NCI-H1092 treated with DMSO at 0.1 percent for 48 hours (cell line): ENCODE results near the gene RHD.
"Not testable (repeated sequence)": the region's sequence is repeated elsewhere in the genome, so short reads cannot be mapped to it uniquely, and the experiment has no call there.

ENCODE experiments used
- DNase-seq: peaks from one replicate; lab custom pipeline; 2025; lab: John Stamatoyannopoulos, UW

Gene RHD

DNA sequence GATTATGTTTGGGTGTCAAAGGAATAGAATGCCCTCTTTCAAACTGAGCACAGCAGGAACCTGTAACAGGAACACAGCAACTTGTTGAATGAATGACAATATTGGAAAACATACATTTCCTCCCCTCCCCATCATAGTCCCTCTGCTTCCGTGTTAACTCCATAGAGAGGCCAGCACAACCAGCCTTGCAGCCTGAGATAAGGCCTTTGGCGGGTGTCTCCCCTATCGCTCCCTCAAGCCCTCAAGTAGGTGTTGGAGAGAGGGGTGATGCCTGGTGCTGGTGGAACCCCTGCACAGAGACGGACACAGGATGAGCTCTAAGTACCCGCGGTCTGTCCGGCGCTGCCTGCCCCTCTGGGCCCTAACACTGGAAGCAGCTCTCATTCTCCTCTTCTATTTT is at the start of gene RHD:
RHD (plus strand) TSS at position 272 of the 400 bp plus-strand sequence; CDS start at position 311, 39 bp downstream.
- DNase-seq, result not testable (repeated sequence)

DNA sequence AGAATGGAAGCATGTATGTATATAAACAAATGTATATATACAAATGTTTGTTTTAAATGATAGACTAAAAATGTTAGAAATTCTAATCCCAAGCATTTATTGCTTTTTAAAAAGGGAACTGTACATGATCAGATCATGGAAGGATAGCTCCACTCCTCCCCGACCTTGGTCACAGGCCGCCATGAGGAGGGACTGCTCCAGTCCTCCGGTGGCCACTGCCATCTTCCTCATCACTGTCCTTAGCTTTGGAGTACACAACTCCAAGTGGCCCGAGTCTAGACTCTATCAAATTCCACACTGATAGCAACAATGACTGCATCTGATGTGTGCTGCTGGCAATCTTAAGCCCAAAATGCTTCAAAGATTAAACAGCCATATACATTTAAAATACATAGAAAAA is 49.7 kb upstream of the RHD start:
- DNase-seq, result no peak

DNA sequence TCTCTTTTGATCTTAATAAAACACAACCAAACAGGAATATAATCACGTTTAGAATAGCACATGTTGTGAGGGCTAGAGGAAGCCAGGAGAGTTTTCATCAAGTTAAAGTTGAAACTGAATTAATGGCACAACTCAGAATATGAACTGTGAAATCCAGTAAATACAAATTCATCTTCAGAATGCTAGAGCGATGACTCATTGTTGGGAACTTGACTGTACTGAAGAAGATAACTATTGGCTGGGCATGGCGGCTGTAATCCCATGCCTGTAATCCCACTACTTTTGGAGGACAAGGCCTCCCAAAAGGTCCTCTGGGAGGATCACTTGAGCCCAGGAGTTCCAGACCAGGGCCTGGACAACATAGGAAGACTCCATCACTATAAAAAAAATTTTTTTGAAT is 48.8 kb upstream of the RHD start:
- no peak for DNase-seq

DNA sequence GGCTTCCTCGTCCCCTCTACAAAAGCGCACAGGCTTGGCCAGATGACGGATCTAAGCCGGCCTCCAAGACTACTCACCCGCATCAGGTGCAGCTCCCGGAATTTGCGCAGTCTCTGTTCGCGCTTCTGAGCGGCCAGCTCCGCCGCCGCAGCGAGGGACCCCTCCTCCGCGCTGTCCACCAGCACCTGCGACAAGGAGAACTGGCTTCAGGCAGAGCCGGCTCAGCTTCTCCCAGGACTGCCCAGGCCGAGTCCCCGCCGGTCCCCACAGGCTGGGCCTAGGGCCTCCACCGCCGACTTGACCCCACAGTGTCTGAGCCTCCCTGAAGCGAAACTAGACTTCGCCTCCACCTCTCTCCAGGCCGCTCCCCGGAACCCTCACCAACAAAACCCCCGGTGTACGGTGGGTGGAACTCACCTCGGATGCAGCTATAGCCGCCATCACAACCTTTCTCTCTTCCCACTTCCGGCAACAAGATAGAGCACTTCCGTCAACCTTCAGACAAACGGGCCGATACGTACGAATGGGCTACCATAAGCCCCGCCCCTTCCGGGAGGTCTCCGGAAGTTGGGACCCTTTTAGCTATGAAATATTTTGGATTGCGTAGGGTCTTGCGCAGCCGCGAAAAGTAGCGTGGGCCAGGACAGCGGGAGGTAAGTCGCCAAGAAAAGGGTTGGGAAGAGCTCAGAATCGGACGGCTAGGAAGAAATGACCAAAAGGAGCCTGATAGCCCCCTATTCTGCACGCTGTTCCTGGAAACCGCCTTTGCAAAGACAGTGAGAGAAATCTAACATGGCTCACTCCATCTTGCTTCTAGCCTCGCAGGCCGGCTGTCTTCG is 40.1 kb upstream of the RHD start, which contains the start of gene SYF2:
SYF2 (minus strand) TSS at position 476 of the 839 bp plus-strand sequence; CDS start at position 441, 35 bp downstream.
- peak; percentile 98 for DNase-seq

DNA sequence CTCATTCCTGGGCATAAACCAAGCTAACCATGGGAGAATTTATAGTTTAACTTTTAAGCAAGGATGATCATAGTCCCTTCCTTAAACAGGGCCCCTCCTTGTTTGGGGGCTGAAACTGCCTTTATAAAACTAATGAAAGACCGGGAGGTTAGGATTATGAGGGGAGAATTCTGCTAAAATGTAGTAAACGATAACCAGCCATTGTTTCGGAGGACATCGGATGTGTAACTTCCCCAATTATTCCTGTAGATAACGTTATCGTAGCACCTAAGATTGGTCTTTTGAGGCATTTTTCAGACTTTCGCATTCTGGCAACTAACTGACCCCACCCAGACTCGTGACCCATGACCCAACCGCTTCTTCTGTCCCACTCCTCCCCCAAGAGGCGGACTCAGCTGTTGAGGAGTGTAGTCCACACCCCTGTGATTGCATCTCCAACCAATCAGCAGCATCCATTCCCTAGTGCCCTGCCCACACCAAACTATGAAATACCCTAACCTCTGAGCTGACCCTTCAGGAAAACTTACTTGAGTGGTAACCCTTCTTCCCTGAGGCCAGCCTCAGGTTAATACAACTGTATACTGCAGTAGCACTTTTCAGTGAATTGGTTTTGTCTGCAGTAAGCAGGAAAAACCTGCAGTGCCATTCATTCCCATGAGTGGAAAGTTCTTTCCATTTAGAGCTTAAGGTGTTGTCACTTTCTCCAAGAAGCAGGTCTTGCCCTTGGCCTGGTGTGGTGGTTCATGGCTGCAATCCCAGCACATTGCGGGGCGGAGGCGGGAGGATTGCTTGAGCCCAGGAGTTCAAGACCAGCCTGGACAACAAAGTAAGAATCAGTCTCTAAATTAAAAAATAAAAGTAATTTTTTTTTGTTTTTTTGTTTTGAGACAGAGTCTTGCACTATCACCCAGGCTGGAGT is 39.2 kb upstream of the RHD start:
- no peak for DNase-seq

DNA sequence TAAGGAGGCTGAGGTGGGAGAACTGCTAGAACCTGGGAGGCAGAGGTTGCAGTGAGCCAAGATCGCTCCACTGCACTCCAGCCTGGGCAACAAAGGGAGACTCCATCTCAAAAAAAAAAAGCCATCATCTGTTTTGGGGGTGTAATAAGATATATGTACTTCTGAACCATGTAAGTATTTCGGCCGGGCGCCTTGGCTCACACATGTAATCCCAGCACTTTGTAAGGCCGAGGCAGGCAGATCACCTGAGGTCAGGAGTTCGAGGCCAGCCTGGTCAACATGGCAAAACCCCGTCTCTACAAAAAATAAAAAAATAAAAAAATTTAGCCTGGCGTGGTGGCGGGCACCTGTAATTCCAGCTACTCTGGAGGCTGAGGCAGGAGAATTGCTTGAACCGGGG is 36.9 kb upstream of the RHD start:
- DNase-seq, result not testable (repeated sequence)

DNA sequence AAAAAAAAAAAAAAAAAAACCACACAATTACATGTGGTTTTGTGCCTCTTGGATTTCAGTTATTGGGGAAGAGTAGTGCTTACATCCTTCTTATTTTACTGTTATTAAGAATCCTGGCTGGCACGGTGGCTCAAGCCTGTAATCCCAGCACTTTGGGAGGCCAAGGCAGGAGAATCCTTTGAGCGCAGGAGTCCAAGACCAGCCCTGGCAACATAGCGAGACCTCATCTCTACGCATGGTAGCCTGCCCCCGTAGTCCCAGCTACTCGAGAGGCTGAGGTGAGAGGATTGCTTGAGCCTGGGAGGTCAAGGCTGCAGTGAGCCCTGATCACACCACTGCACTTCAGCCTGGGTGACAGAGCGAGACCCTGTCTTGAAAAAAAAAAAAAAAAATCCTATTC is 36.0 kb upstream of the RHD start:
- DNase-seq, result not testable (repeated sequence)

DNA sequence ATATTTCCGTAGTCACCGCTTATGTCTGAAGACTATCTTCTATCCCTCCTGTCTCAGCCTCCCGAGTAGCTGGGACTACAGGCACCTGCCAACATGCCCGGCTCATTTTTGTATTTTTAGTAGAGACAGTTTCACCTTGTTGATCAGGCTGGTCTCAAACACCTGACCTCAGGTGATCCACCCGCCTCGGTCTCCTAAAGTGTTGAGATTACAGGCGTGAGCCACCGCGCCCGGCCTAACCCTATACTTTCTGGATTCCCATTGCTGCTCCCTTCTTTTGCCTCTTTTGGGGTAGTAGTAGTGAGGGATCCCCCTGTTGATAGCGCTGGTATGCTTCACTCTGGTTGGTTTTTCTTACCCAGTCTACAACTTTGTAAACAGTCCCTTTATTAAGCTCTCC is 34.3 kb upstream of the RHD start:
- no peak for DNase-seq

DNA sequence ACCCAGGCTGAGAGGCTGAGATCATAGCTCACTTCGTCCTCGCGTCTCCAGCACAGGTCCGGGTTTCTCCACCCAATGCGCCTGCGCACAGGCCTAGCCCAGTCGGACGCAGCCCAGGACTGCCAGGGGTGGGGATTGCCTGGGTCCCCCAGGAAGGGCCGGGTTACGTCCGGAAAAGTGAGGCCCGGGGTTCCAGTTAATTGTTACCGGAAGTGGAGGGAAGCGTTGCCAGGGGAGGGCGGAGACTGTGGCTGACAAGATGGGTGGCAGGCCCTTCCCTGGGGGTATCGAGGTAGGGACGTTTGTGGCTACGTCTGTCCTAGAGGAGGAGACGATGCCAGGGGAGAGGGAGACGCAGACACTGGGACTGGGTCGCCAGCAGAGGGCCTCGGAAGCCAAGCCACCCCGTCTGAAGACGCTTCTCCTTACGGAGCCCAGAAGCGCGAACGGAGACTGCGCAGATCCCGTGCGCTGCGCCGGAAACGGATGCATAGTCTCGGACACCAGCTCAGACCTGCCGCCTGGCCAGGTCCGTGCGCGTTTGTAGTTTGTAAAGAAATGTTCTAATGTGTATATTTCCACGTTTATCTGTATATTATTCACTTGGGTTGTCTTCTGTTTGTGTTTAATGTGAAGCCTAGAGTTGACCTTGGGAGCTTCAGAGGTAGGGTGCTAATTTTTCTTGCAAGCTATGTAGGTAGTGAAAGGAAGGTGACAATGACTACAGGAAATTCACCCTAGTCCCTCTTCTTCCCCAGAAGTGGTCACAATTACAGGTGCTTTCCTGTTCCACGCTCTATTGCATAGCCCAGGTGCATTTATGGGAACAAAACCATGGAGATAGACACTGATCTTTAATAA is 32.4 kb upstream of the RHD start:
- DNase-seq, result peak; percentile 96

DNA sequence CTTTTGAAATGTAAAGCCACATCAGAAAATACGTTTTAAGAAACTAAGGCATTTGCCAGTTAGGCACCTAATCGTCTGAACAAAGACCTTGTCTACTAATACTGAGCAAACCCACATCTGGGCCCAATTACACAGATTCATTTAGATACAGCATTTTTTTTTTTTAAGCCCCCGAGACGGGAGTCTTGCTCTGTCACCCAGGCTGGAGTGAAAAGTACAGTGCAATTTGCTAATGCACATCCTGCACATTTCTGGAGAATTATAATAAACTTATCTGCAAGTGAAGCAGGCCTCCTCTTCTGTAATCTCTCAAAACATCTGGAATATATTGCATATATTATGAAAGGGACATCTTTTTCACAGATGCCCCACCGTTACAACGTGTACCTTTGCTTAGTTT is 28.4 kb upstream of the RHD start:
- no peak for DNase-seq

DNA sequence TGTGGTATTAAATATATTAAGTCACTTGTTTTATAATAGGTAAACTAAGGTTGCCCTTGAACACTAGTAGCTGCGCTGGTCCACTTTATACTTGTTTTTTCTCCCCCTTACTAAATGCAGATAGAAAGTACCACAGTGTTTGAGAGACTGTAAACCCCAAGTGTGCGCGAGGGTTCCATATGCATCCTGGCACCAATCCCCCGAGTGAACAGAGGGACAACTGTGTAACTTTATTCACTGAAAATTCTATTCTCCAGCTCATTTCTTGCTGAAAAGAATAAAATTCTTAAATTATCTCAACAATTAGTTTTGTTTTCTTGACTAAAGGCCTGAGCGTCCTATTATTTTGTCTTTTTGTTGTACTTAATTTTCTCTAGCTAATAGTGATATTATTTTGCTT is 26.9 kb upstream of the RHD start:
- no peak for DNase-seq

DNA sequence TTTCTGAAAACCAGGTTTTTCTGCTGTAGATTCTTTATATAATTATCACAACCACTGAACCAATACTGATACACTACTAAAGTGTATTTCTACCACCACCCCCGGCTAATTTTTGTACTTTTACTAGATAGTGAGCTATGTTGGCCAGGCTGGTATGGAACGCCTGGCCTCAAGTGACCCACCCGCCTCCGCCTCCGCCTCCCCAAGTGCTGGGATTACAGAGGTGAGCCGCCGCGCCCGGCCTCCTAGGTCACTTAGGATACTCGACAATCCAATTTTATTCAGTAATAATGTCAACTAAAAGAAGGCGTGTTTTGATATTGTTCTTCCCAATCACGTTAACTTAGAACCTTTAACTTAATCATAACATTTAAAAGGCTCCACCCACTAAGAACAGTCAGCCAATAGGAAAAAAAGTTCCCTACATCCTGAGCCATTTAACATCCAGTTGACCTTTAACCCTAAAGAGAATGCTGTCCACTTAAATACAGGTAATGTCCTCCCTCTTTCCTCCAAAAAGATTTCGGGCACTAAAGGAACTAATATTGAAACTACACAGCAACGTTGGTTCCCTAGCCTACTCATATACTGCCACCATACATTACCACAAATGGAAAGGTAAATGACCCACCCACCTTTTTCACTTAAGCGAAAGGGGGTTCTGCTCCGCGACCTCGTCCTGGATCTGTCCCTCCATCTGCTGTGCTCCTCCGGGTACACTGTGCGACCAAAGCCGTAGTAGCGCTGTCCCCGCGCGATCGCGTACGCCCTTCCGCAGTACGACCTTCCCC is 26.3 kb upstream of the RHD start:
- no peak for DNase-seq

DNA sequence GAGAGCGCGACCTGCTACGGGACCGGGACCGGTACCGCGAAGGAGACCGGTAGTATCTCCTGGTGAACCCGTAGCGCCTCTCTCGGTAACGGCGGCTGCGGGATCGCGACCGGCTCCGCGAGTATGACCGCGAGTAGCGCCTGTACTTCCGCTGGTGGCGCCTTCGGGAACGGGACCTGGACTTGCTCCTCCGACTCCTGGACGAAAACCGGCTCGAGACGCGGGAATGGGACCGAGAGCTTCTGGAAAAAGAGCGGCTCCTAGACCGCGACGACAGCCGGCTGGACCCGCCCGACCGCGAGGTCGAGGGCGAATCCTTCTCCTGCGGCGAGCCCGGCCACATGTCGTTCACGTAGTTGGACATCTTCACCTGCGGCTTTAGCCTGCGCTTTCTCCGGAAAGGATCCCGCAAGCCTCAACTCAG is 25.7 kb upstream of the RHD start:
- DNase-seq, result no peak

DNA sequence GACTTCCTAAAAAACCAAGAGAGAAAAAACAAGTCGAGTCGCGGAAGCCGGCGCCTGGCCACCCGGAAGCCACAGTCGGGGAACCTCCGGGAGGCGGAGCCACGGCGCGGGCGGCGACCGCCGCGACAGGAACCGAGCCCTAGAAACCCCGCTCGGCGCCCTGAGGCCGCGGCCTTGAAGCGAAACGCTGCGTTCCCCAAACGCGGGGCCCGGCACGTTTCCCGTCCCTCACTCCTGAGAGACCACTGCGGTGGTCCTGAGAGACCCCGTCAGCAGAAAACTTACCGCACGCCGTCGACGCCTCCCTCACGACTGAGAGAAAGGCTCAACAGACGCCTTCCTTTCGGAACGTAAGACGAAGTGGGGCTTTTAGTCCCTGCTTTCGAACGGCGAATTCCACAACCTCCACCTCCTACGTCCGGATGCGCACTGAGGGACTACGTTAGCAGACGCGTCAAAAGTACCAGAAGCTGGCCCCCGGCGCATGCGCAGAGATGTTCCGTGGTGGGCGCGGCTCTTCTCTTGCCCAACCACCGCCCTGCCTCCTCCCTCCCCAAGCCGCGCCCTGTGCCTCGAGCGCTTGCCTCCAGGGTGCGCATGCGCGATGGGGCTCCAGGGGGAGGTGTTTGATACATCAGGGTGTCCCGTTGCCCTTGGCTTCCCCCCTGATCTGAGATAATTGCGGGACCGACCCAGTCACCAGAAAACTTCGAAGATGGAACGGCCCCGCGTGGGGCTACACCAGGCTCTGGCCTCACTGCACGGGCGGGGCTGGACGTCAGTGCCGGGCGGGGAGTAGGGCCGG is 25.1 kb upstream of the RHD start, which contains the start of gene RSRP1:
RSRP1 (minus strand) TSS at position 431 of the 805 bp plus-strand sequence. CDS start 491 bp downstream, outside the sequence.
- peak; percentile 100 for DNase-seq

DNA sequence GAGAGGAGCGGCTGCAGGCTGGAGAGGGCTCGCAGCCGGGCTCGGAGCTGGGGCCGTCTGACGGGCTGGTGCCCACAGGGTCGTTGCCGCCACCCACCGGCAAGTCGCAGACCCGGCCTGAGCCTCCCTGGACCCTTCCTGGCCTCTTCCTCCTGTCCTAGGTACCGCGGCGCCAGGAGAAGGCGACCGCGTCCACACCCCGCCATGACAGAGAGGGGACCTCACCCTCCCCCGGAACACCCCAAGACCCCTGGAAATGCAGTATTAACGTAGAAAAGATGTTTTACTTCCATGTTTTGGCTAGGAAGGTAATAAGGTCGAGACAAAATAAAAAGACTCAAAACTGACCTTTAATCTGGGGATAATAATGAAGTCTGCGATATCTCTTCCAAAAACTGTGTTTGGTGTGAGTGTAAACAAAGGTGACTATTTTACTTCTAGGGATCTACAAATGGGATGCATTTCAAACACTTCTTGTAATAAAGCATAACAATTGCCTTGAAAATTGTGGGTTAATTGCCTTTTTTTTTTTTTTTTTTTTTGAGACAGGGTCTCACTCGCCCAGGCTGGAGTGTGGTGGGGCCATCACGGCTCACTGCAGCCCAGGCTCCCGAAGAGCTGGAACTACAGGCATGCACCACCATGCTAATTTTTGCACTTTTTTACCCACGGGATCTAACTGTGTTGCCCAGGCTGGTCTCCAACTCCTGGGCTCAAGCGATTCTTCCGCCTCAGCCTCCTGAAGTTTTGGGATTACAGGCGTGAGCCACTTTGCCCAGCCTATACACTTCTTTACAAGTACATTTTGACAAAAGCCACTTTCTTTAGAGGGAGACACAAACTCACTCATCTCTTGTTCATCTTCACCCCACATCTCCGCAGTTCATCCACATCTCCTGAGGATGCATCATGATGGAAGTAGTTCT is 24.2 kb upstream of the RHD start:
- DNase-seq, result no peak

DNA sequence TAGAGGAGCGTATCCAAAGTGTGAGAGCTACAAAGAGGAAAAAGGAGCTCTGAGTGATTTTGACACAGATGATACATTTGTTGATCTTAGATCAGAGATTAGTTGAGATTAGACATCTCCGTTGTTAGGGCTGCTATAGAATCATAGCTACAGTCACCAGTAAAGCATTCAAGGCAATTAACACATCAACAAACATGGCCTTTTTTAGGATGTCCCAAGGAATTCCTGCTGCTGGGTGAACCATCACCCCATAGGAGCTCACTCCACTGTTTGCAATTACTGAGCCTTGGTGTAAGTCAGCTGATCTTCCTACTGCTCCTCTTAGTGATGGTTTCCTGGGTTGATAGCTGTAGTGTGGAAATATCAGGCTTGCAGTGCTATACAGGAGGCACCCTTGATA is 18.4 kb upstream of the RHD start:
- no peak for DNase-seq

DNA sequence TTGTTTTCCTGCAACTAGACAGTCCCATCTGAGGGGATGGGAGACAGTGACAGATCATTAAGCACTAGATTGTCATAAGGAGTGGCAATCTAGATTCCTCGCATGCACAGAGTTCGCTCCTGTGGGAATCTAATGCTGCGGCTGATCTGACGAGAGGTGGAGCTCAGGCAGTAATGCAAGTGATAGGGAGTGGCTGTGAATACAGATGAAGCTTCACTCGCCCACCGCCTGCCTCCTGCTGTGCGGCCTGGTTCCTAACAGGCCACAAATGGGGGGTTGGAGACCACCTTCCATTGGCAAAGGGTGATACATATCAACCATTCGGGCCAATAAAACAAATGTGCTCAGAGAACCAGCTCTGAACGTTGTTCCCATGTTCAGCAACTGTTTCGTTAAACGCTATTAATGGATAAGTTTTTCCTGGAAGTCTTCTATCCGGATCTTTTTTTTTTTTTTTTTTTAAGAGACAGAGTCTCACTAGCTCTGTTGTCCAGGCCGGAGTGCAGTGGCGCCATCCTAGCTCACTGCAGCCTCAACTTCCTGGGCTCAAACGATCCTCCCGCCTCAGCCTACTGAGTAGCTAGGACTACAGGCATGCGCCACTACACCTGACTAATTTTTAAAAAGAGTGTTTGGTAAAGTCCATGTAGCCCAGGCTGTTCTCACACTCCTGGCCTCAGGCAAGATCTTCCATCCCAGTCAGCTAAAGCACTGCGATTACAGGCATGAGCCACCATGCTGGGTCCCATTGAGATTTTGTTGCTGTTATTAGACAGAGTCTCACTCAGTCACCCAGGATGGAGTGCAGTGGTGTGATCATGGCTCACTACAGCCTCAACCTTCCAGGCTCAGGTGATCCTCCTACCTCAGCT is 16.4 kb upstream of the RHD start:
- DNase-seq, result no peak

DNA sequence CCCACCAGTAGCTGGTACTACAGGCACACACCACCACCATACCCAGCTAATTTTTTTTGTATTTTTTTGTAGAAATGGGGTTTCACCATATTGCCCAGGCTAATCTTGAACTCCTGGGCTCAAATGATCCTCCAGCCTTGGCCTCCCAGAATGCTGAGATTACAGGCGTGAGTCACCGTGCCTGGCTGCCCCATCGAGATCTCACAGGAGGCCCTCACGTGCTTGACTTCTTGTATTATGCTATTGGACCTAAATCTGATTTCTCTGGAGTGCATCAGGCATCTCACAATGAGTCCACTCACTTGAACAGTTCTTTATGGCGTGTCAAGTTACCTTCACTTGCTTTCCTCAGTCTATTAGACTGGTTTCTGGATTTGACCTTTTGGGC is 15.7 kb upstream of the RHD start:
- no peak for DNase-seq
